B cell (primary cell): ENCODE measurements around the gene SAT1. TPM values are rescaled to one million over a fixed set of nuclear protein-coding genes. Genes with fewer than 3 reads are reported as not detected.

Experiments
- ATAC-seq: fragments of 200-7000 bp; cut with Tn5 transposase; one replicate; pipeline ENCODE4 v1.10.0; 2021; ENCODE audit warnings: low read depth, mild to moderate bottlenecking, moderate number of reproducible peaks, moderate library complexity
- CTCF ChIA-PET: fragments of 350-600 bp; sonication (Branson Sonifier 250); formaldehyde crosslinking; loops from one replicate; lab custom pipeline; 2021; ENCODE audit warnings: antibody characterized with exemption, inconsistent platforms; lab: Charles Lee
- POLR2A ChIA-PET: fragments of 350-600 bp; sonication (Branson Sonifier 250); formaldehyde crosslinking; loops from one replicate; lab custom pipeline; 2021; ENCODE audit warnings: antibody characterized with exemption; lab: Charles Lee
- DNase-seq: peaks from one replicate; pipeline ENCODE4 v3.0.0; 2013
- H2AFZ ChIP-seq: 2 replicates; pipeline ENCODE4 v1.6.1; 2012; ENCODE audit warnings: mild to moderate bottlenecking, low read depth, low read length; ENCODE audit not compliant: insufficient read depth, poor library complexity, severe bottlenecking
- H3K27ac ChIP-seq, 2 donors: 1 replicate in 1 of 2; 2 replicates in 1 of 2; pipeline ENCODE4 v1.5.1; 2012 to 2013; ENCODE audit warnings: low read length in 2 of 2, mild to moderate bottlenecking in 2 of 2, moderate library complexity in 1 of 2
- H3K27me3 ChIP-seq, 4 experiments: fragments of 200-600 bp in 1 of 4; sonication (generic) in 1 of 4; replicated peaks in 1 of 4; 1 replicate in 2 of 4; 2 replicates in 2 of 4; pipeline versions ENCODE4 v1.6.1 to v1.7.0; 2013 to 2016; ENCODE audit warnings: low read length in 3 of 4, mild to moderate bottlenecking in 2 of 4, mixed read lengths in 1 of 4, moderate library complexity in 1 of 4; ENCODE audit not compliant: insufficient read depth in 4 of 4, control insufficient read depth in 3 of 4; ENCODE audit errors: control extremely low read depth in 1 of 4
- H3K36me3 ChIP-seq, 2 experiments: replicated peaks in 1 of 2; 1 replicate in 1 of 2; 2 replicates in 1 of 2; pipeline versions ENCODE4 v1.6.1 to v1.7.1; 2013; ENCODE audit warnings: low read length in 1 of 2; ENCODE audit not compliant: insufficient read depth in 2 of 2, control insufficient read depth in 1 of 2; ENCODE audit errors: control extremely low read depth in 1 of 2, extremely low read depth in 1 of 2
- H3K4me1 ChIP-seq, 2 donors: fragments of 200-600 bp in 1 of 2; sonication (generic) in 1 of 2; 1 replicate in 1 of 2; 2 replicates in 1 of 2; pipeline versions ENCODE4 v1.5.1 to v1.6.1; 2013 to 2017; ENCODE audit warnings: low read length in 2 of 2; ENCODE audit not compliant: control insufficient read depth in 2 of 2, insufficient read depth in 2 of 2
- H3K4me2 ChIP-seq: replicated peaks from 2 replicates; pipeline ENCODE3; 2012; ENCODE audit warnings: mild to moderate bottlenecking, low read depth, low read length; ENCODE audit not compliant: poor library complexity, severe bottlenecking
- H3K4me3 ChIP-seq, 5 experiments: fragments of 200-600 bp in 1 of 5; sonication (generic) in 1 of 5; 1 replicate in 3 of 5; 2 replicates in 2 of 5; pipeline versions ENCODE4 v1.5.1 to v1.7.0; 2011 to 2016; ENCODE audit warnings: low read length in 4 of 5, mild to moderate bottlenecking in 4 of 5, low read depth in 2 of 5, control low read depth in 1 of 5, moderate library complexity in 1 of 5; ENCODE audit not compliant: insufficient read depth in 1 of 5; ENCODE audit errors: control extremely low read depth in 1 of 5, extremely low read depth in 1 of 5
- H3K79me2 ChIP-seq: fragments of 200-600 bp; sonication (generic); one replicate; pipeline ENCODE4 v1.6.0; 2016; ENCODE audit warnings: low read length; ENCODE audit not compliant: control insufficient read depth, insufficient read depth
- H3K9ac ChIP-seq: fragments of 200-600 bp; sonication (generic); 2 replicates; pipeline ENCODE4 v1.6.1; 2017; ENCODE audit warnings: mild to moderate bottlenecking, low read length, moderate library complexity
- H3K9me3 ChIP-seq, 3 donors: one replicate each; pipeline versions ENCODE4 v1.6.1 to v1.7.1; 2013; ENCODE audit warnings: low read length in 2 of 3; ENCODE audit not compliant: control insufficient read depth in 2 of 3, insufficient read depth in 1 of 3; ENCODE audit errors: control extremely low read depth in 1 of 3
- H4K20me1 ChIP-seq: 2 replicates; pipeline ENCODE4 v1.6.0; 2012; ENCODE audit warnings: mild to moderate bottlenecking, low read length; ENCODE audit not compliant: insufficient read depth, control insufficient read depth, poor library complexity, severe bottlenecking
- H3K27ac Mint-ChIP-seq: one replicate; pipeline ENCODE4 v1.8.0; 2021; ENCODE audit warnings: mixed read lengths
- H3K27me3 Mint-ChIP-seq: one replicate; pipeline ENCODE4 v1.8.0; 2021; ENCODE audit warnings: mixed read lengths
- H3K4me1 Mint-ChIP-seq: one replicate; pipeline ENCODE4 v1.8.0; 2021; ENCODE audit warnings: mixed read lengths
- H3K4me3 Mint-ChIP-seq: one replicate; pipeline ENCODE4 v1.8.0; 2021; ENCODE audit warnings: mixed read lengths
- H3K9me3 Mint-ChIP-seq: one replicate; pipeline ENCODE4 v1.8.0; 2022; ENCODE audit warnings: mixed read lengths; ENCODE audit not compliant: insufficient read depth
- EZH2 ChIP-seq: IDR thresholded peaks from 2 replicates; pipeline ENCODE4 v1.6.1; 2012; ENCODE audit warnings: borderline replicate concordance, low read depth, mild to moderate bottlenecking, moderate library complexity, low read length; ENCODE audit not compliant: insufficient read depth, poor library complexity, severe bottlenecking
- WGBS: methylation state at CpG from one replicate; pipeline ENCODE4 v1.1.5; 2013; ENCODE audit warnings: missing lambda C conversion rate; ENCODE audit not compliant: insufficient coverage; 5-methylcytosine and 5-hydroxymethylcytosine counted together
- intact Hi-C: fragments of 100-400 bp; cut with micrococcal nuclease; formaldehyde crosslinking; loops from one replicate; pipeline ENCODE4 v1.10.0; 2022
- polyA plus RNA-seq: library from polyadenylated mRNA; depleted of rRNA; stranded (reverse); fragments of >200 nt; gene quantifications from 2 replicates; pipeline ENCODE4 v1.2.3, GENCODE V29; 2012
- total RNA-seq, 2 donors: library from RNA; stranded (reverse); fragments of 120-200 nt in 1 of 2; gene quantifications; 1 replicate in 1 of 2; 2 replicates in 1 of 2; pipeline versions ENCODE4 v1.2.3 to v1.2.4, GENCODE V29; 2013 to 2022
- TF ChIP-seq, protein P1 (sequence below): fragments of 200-600 bp; IDR thresholded peaks from one replicate; pipeline ENCODE4 v1.8.0; 2022; ENCODE audit warnings: antibody characterized with exemption, mild to moderate bottlenecking

SAT1 gene
- total and polyA plus RNA-seq, 2 donors (not counting 1 experiment from before 2014, with no cell fraction given): 172 to 479 TPM

GRCh38 chrX:23792861-23793553 is 10.0 kb downstream of the SAT1 start:
- no peak overlapping the region for H2AFZ ChIP-seq
- no peaks in the 10 kb centered on the region for H3K27me3 ChIP-seq
- no peak for ATAC-seq
- Mint-ChIP-seq H3K27me3 (no peaks in the 10 kb centered on the region), H3K27ac (no peak overlapping the region), H3K9me3 (no peaks in the 10 kb centered on the region), H3K4me1 (no peaks in the 10 kb centered on the region), H3K4me3 (no peak overlapping the region)
- WGBS: 89% methylated on average over 3 of the region's 6 CpGs
- H3K4me2 ChIP-seq: no peak overlapping the region
- no peak overlapping the region for H3K27ac ChIP-seq
- no peaks in the 10 kb centered on the region for H3K9me3 ChIP-seq
- H3K36me3 ChIP-seq: no peaks in the 10 kb centered on the region
- H3K79me2 ChIP-seq: no peaks in the 10 kb centered on the region
- no peaks in the 10 kb centered on the region for H4K20me1 ChIP-seq
- DNase-seq: no peak
- ChIA-PET CTCF (interaction anchor here (0.6 to 0.7 kb wide), 3 partner anchors 31 to 126 kb away, joined by 3 to 4 read pairs (median 4); no protein-coding TSS in a partner anchor), POLR2A (no interaction called here)
- H3K9ac ChIP-seq: no peak overlapping the region
- TF ChIP-seq, protein P1, sequence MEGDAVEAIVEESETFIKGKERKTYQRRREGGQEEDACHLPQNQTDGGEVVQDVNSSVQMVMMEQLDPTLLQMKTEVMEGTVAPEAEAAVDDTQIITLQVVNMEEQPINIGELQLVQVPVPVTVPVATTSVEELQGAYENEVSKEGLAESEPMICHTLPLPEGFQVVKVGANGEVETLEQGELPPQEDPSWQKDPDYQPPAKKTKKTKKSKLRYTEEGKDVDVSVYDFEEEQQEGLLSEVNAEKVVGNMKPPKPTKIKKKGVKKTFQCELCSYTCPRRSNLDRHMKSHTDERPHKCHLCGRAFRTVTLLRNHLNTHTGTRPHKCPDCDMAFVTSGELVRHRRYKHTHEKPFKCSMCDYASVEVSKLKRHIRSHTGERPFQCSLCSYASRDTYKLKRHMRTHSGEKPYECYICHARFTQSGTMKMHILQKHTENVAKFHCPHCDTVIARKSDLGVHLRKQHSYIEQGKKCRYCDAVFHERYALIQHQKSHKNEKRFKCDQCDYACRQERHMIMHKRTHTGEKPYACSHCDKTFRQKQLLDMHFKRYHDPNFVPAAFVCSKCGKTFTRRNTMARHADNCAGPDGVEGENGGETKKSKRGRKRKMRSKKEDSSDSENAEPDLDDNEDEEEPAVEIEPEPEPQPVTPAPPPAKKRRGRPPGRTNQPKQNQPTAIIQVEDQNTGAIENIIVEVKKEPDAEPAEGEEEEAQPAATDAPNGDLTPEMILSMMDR: no peak
- TF ChIP-seq EZH2: no peak
- no peaks in the 10 kb centered on the region for H3K4me1 ChIP-seq
- intact Hi-C loops: no loop called here
- no peak overlapping the region for H3K4me3 ChIP-seq

DNA sequence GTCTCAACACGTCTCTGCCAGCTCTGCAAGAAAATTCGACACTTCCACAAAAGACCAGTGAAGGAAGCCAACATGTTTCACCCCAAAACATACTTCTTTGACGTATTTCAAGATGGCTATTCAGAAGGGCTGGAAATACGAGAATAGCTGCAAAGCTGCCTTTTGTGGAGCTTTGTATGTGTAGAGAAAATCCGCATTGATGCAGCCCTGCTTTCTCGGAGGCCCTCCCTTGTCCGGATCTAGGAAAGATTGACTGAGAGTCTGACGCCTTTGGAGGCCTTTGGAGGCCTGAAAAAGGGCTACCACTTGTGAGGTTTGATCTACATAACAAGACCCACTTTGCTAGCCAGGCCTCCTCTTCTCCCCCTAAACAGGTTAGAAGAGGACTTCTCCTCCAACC is 12.2 kb downstream of the SAT1 start:
- CTCF ChIA-PET: no interaction called here
- Mint-ChIP-seq H3K27ac (no peak overlapping the region), H3K27me3 (no peaks in the 10 kb centered on the region), H3K4me1 (no peaks in the 10 kb centered on the region), H3K9me3 (no peaks in the 10 kb centered on the region), H3K4me3 (no peak overlapping the region)
- H3K27me3 ChIP-seq: no peaks in the 10 kb centered on the region
- no peaks in the 10 kb centered on the region for H3K79me2 ChIP-seq
- TF ChIP-seq, protein P1: no peak
- no peak for TF ChIP-seq EZH2
- no peak for ATAC-seq
- no peaks in the 10 kb centered on the region for H3K9me3 ChIP-seq
- no peak overlapping the region for H2AFZ ChIP-seq
- POLR2A ChIA-PET: no interaction called here
- no peaks in the 10 kb centered on the region for H4K20me1 ChIP-seq
- intact Hi-C loops: no loop called here
- WGBS: 100% methylated on average over 2 of the region's 8 CpGs
- no peaks in the 10 kb centered on the region for H3K4me1 ChIP-seq
- H3K9ac ChIP-seq: no peak overlapping the region
- no peak overlapping the region for H3K4me3 ChIP-seq
- H3K4me2 ChIP-seq: no peak overlapping the region
- DNase-seq: no peak
- no peak overlapping the region for H3K27ac ChIP-seq
- H3K36me3 ChIP-seq: no peaks in the 10 kb centered on the region
